Umbilical cord (tissue), 2 donors: ENCODE measurements around the gene SUPT5H. TPM values are rescaled to one million over a fixed set of nuclear protein-coding genes. Genes with fewer than 3 reads are reported as not detected.
A peak's percentile ranks its signal among the peaks of the same experiment; 100 is the strongest.
"Not testable (repeated sequence)": the region's sequence is repeated elsewhere in the genome, so short reads cannot be mapped to it uniquely, and the experiment has no call there.

Experiments
- DNase-seq: peaks from one replicate; pipeline ENCODE4 v3.0.0-alpha.2; 2015; ENCODE audit warnings: low spot score
- total RNA-seq: library from RNA; depleted of rRNA; stranded (reverse); fragments of >200 nt; gene quantifications from one replicate; pipeline ENCODE4 v1.2.3, GENCODE V29; 2014; ENCODE audit warnings: low replicate concordance; ENCODE audit not compliant: insufficient read depth

The SUPT5H gene
- total RNA-seq, 1 donor from 2014 or later = 41.4 TPM

- no peak for DNase-seq
Measured at GRCh38 chr19:39425744-39426143, 19.6 kb upstream of the SUPT5H start.

- no peak for DNase-seq
Measured at GRCh38 chr19:39426170-39426569, 19.2 kb upstream of the SUPT5H start.

- no peak for DNase-seq
Measured at GRCh38 chr19:39427707-39428106, 17.7 kb upstream of the SUPT5H start.

- DNase-seq = peak; percentile 92
Measured at GRCh38 chr19:39428283-39429112, 16.9 kb upstream of the SUPT5H start.

GRCh38 chr19:39430675-39431593, 14.4 kb upstream of the SUPT5H start:
- peak; percentile 71 for DNase-seq

GRCh38 chr19:39432677-39433025, 12.7 kb upstream of the SUPT5H start:
- no peak for DNase-seq

- DNase-seq = no peak
Measured at GRCh38 chr19:39433480-39434079, 11.8 kb upstream of the SUPT5H start.

- no peak for DNase-seq
Measured at GRCh38 chr19:39434123-39435076, 11.0 kb upstream of the SUPT5H start.

GRCh38 chr19:39435499-39436349, 9.7 kb upstream of the SUPT5H start, which contains the start of gene RPS16:
Gene RPS16, minus strand, starts transcription at chr19:39435949. Its CDS starts 54 bp downstream, at chr19:39435895.
- DNase-seq = peak; percentile 99

- DNase-seq = no peak
Measured at GRCh38 chr19:39436350-39436716, 9.0 kb upstream of the SUPT5H start.

GRCh38 chr19:39438270-39438934, 7.0 kb upstream of the SUPT5H start:
- no peak for DNase-seq

GRCh38 chr19:39444598-39445195, 685 bp upstream of the SUPT5H start:
- DNase-seq = no peak

GRCh38 chr19:39446365-39447084, 1.1 kb downstream of the SUPT5H start:
- DNase-seq = no peak

GRCh38 chr19:39448271-39448670, 2.9 kb downstream of the SUPT5H start:
- no peak for DNase-seq

GRCh38 chr19:39449116-39449797, 3.9 kb downstream of the SUPT5H start:
- DNase-seq = no peak

- not testable (repeated sequence) for DNase-seq
Measured at GRCh38 chr19:39451257-39451656, 5.9 kb downstream of the SUPT5H start.

GRCh38 chr19:39463403-39463802, 18.0 kb downstream of the SUPT5H start:
- DNase-seq = no peak
